HG03175 (cell line): ENCODE measurements around the gene C16orf96.
"Not testable (repeated sequence)": the region's sequence is repeated elsewhere in the genome, so short reads cannot be mapped to it uniquely, and the experiment has no call there.

Experiments
- ATAC-seq: cut with Tn5 transposase; IDR thresholded peaks from one replicate; pipeline ENCODE4 v1.9.1; 2021; ENCODE audit warnings: mild to moderate bottlenecking, moderate library complexity; ENCODE audit not compliant: unreplicated experiment

The C16orf96 gene

DNA sequence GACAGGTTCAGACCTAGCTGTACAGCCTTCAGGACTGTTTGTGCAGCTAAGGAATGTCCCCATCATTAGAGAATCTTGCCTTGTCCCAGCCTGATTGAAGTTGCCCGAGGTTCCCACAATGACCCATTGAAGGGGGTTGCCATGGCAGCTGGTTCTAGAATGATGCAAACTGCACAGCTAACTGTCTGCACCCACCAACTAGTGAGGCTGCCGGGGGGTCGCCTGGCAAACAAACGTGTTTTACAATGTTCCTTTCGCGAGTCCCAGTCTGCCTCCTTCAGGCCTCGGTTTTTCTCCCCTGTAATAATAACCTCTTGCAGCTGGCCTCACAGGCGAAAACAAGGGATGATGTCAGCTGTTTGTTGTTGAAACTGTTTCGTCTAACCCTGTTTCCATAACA lies 5.5 kb downstream of the C16orf96 start:
- no peak for ATAC-seq

DNA sequence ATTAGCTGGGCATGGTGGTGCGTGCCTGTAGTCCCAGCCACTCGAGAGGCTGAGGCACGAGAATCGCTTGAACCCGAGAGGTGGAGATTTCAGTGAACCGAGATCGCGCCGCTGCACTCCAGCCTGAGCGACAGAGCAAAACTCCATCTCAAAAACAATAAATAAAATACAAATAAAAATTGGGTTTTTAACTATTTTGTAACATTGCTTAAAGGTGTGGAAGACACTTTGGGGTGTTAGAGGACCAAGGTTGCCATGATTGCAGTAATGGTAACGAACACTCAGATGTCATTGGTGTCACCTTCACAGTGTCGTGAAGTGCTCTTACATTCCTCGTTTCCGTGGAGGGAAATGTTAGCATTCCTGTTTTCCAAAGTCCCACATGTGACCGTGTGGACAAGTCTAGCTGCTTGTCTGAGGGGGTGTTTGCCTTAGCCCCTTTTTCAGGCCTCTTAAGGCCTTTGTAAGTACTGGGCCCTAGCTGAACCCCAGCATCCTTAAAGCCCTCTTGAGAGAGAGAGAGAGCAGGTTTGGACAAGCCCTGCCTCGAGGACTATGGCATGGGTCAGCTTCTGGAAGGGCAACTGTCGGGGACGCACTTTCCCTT lies 8.6 kb downstream of the C16orf96 start:
- no peak for ATAC-seq

DNA sequence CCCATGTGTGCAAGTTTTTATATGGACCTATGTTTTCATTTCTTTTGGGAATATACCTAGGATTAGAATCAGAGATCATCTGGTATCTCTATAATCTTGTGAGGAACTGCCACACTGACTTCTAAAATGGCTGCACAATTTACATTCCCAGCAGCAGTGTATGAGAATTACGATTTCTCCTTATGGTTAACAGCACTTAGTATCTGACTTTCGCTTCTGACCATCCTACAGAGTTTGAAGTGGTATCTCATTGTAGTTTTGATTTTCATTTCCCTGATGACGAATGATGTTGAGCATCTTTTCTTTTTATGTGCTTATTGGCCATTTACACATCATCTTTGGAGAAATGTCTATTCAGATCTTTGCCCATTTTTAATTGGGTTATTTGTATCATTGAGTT lies 10.0 kb downstream of the C16orf96 start:
- no peak for ATAC-seq

DNA sequence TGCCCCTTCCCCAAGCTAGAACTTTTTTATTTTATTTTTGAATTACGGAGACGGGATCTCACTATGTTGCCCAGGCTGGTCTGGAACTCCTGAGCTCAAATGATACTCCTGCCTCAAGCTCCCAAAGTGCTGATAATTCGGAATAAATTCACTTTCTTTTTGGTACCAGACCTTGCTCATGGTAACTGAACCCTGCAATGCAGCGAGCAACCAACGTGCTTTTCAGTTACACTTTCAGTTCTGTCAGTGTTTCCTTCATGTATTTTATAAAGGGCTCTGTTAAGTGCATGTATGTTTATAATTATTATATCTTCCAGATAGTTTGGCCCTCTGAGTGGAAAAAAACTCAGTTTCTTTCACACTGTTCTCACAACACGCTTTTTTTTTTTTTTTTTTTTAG lies 13.9 kb downstream of the C16orf96 start:
- ATAC-seq = no peak

DNA sequence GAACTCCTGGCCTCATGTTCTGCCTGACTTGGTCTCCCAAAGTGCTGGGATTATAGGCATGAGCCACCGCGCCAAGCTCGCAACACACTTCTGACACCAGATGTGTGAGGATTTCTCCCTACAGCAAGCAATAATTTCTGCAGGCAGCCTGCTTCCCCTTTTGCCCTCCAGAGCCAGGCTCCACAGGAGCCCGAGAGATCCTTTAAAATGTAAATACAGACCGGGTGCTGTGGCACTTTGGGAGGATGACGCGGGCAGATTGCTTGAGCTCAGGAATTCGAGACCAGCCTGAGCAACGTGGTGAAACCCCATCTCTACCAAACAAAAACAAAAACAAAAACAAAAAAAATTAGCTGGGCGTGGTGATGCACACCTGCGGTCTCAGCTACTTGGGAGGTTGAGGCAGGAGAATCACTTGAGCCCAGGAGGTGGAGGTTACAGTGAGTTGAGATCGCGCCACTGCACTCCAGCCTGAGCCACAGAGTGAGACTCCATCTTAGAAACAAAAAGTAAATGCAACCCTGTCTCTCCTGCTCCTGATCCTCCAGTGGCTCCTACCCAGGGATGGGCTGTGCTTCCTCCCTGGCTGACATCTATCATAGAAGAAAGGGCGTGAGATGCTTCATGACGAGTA lies 14.7 kb downstream of the C16orf96 start:
- no peak for ATAC-seq

DNA sequence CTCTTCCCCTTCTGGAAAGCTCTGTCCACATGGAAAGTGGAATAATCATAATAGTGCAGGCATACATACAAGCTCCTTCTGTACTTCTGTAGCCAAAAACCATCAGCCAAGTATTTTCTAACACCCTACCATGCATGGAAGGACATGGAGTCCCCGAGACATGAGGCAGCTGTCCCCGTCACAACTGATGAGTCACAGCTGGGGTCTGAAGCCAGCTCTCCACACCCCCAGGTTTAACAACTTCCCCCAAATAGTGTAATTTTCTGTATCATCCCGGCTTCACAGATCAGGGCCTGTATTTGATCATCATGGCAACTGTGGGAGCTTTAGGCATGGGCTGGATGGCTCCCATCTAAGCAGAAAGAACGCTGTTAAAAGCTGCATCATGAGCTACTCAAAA lies 16.6 kb downstream of the C16orf96 start:
- no peak for ATAC-seq

DNA sequence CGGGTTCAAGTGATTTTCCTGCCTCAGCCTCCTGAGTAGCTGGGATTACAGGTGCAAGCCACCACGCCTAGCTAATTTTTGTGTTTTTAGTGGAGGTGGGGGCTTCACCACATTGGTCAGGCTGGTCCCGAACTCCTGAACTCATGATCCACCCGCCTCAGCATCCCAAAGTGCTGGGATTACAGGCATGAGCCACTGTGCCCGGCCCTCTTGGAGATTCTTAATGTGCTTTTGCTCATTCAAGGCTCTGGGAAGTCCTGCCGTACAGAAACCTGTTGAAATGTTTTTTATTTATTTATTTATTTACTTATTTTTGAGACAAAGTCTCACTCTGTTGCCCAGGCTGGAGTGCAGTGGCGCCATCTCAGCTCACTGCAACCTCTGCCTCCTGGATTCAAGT lies 17.8 kb downstream of the C16orf96 start:
- ATAC-seq = not testable (repeated sequence)

DNA sequence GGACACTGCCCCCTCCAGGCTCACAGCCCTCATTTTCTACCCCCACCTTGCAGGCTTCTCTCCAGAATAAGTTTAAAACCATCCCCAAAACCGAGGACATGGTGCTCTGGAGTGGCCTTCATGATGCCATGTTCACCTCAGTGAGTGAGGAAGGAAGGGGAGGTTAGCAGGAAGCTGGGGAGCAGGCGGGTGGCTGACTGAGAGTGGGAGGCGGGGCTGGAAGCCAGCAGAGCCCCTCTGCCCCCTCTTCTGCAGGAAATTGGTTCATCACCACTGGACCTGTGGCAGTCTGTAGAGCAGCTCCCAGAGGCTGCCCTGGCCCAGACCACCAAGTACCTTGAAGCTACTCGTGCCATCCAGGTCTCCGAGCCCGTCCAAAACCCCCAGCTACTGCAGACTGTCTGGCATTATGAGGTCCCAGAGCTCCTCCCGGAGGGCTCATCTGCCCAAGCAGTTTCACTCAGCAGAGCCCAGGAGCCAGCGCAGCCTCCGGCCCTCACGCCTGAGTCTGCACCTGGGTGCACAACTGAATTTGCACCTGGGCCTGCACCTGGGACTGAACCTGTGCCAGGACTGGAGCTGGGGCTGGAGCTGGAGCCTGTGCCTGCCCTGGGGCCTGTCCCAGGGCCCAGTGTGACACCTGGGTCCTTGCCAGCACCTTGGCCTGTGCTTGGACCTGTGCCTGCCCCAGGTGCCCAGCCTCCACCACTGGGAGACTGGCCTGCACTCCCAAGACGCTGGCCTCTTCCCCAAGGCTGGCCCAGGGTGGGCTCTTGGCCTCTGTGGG lies 19.0 kb downstream of the C16orf96 start:
- no peak for ATAC-seq

DNA sequence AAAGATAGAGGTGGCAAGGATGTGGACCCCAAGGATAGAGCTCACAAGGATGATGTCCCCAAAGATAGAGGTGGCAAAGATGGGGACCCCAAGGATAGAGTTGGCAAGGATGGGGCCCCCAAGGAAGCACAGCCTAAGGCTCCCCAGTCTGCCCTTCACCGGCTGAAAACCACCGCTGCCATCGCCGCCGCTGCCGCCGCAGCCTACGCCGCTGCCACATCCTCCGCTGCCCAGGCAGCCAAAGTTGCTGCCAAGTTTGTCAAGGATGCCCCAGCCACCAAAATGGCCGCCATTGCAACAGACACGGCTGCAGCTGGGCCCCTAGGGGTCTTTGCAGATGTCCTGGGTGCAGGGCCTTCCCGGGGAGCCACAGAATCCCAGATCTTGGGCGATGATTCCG lies 19.9 kb downstream of the C16orf96 start:
- ATAC-seq = no peak

DNA sequence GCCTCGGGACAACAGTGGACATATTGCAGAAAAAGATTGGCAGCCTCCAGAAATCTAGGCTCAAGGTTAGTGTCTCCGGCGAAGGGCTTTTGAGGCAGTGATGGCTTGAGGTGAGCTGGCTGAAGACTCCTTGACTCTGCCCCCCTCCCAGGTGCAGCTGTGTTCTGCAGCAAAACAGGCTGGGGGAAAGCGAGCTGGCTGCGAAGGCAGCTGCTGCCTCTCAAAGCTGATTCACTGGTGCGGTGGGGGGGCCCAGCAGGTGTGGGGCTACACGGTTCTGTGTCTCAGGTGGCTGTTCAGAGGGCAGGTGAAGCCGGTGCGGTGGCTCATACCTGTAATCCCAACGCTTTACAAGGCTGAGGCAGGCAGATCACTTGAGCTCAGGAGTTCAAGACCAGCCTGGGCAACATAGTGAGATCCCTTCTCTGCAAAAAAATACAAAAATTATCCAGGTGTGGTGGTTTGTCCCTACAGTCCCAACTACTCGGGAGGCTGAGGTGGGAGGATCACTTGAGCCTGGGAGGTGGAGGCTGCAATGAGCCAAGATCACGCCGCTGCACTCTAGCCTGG lies 22.9 kb downstream of the C16orf96 start:
- no peak for ATAC-seq

DNA sequence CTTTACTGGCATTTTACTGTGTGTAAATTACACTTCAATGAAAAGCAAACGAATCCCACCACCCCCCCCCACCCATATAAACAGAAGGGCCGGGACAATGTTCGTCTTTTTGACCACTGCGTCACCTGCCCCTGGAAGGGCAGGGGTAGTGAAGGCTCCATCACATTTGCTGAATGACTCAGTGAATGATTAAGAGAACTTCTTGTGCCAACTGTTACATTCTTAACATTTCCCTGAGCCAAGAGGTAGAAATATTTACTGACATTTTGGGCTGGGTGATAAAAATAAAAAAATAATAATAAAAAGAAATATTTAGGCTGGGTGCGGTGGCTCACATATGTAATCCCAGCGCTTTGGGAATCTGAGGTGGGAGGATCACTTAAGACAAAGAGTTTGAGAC lies 24.1 kb downstream of the C16orf96 start:
- no peak for ATAC-seq

DNA sequence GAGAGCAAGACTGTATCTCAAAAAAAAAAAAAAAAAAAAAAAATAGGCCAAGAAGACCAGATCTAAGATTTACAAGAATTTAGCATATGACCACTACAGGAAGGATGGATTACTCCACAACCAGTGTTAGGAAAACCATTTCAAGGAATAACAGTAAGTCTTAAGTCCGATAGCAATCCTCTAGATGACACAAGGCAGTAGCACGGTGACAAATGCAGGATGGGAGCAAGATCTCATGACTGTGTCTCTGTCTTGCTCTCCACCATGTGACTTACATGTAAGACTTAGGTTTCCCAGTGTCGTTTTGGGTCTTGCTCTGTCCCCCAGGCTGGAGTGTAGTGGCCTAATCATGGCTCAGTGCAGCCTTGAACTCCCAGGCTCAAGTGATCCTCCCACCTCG lies 27.8 kb downstream of the C16orf96 start:
- no peak for ATAC-seq

DNA sequence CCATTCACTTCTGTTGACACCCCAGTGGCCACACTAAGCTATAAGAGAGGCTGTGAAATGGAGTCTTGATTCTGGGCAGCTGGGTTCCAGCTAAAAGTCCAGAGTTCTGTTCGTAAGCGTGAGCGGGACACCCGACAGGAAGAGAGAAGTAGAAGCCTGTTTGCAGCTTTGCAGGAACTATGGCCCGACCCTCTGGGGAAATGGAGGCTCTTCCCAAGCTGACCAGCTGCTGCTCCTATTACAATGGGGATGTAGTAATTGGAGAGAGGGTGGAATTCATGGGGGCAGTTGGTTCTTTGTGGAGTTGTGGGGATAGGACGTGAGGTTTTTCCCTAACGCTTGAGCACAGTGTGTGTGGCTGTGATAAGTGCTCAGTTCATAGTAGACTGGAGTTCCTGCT lies 30.2 kb downstream of the C16orf96 start:
- no peak for ATAC-seq

DNA sequence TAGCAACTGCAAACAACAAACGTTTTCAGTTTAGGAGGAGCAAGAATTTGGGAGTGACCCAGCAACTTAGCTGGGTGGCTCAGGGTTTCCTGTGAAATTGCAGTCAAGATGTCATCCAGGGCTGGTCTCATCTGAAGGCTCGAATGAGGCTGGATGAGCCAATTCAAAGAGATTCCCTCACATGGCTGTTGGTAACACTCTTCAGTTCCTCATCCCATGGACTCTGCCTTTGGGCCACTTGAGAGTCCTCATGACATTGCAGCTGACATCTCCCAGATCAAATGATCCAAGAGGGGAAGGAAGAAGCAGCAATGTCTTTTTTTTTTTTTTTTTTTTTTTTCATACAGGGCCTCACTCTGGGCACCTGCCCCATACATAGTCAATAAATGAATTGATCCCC lies 32.2 kb downstream of the C16orf96 start:
- no peak for ATAC-seq

DNA sequence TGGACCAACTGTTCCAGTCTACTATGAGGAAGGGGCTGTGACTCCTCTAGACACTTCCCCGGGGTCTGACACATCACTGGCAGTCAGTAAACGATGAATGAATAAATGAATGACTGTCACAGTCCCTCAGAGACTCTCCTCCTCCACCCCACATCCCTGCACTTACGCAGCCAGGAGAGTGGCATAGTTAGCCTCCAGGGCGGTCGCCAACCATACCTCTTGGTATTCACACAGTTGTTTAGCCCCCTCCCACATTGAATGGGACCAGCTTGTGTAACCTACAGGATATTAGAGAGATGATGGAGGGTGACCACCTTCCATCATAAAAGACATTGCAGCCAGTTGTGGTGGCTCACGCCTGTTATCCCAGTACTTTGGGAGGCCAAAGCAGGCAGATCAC lies 32.8 kb downstream of the C16orf96 start:
- no peak for ATAC-seq

DNA sequence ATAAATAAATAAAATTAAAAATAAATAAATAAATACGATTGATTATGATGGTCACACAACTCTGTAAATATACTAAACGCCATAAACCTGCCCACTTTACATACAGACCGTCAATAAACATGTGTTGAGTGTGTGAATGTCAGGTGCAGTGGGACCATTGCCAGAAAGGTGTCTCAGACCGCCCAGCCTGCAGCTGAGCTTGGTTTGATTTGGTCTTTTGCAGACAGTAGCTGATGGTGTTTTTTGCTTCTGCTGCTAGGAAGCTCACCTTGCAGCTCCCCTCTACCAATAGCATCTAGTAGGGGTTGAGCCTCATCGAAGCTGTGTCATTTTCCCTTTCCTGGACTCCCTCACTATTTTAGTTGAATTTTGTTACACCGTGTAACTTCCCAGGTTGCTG lies 35.1 kb downstream of the C16orf96 start:
- ATAC-seq = no peak

DNA sequence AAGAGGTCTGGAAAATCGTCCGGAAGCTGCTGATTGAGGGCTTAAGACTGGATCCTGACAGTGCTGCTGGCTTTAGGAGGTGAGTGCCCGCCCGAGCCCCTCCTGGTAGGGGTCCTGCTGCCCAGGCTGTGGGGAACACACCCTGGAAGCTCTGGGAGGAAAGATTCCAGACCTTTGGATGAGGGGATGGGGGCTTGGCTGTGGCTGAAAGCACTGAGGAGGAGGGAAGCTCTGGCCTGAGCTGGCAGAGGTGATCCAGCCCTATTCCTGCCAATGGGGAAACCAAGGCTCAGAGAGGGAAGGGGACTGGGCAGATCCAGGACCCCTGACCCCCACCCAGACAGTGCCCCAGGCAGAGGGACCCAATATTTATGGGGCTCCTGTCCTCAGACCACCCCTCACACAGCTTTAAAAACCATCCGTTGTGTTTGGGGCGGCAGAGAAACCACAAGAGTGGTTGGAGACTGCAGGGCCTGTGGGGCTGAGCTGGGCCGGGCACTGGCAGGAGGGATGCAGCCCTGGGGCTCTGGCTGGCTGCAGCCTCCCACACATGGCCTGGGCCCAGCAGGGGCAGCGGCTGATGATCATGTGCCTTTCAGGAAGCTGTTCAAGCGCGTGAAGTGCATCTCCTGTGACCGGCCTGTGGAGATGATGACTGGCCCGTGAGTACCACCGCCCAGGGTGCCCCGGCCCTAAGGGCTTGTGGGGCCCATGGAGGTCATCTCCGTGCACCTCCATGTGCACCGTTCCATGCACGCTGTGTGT lies 35.7 kb downstream of the C16orf96 start:
- no peak for ATAC-seq

DNA sequence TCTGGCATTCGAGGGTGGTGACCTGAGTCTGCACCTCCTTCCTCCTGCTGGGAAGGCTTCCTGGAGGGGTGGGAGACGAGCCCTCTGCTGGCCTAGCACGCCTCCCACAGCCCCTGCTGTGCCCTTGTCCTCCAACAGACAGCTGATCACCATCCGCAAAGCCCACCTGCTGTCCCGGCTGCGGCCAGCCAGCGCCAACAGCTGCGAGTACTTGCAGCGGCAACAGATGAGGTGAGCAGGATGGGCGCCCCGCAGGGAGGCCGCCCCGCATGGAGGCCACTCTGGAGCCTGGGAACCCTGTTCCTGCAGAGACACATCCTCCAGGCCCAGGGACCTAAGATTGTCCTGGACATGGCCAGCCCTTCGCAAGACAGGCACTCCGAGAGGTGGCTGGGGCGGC lies 36.9 kb downstream of the C16orf96 start:
- no peak for ATAC-seq

DNA sequence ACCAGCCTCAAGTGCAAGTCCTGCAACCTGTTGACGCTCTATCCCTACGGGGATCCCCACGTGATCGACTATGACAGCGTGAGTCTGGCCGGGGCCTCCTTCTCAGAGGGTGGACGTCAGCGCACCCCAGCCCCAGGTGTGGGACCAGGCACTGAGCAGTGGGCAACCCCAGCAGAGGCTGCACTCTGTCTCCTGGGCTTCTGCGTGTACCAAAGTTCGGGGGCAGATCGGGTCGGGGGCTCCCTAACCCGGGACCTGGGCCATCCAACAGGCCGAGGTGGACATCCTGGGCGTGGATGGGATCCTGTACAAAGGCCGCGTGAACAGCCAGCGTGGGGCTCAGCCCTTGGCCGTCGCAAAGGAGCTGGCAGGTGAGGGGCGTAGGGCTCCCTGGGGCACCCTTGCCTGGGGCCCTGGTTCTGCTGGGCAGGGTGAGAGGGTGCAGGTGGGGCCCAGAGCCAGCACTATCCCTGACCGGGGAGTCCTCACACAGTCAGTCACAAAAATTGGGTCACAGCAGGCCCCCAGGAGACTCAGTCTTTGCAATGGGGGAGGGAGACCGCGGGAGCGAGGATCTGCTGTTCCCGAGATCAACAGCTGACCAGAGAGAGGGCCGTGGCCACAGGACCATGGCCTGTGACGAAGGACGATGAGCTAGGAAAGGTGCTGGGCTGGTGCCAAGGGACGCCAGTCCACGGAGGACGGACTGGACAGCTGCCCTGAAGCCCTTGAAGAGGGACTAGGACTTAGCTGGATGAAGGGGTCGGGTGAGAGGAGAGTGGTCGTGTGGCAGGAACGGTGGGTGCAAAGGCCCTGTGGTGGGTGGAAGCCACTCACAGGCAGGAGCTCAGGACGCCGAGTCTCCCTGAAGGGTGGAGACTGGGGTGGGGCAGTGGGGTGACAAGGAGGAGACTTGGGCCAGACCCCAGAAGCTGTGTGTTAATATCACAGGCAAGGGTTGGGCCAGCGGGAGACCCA lies 38.6 kb downstream of the C16orf96 start:
- no peak for ATAC-seq

DNA sequence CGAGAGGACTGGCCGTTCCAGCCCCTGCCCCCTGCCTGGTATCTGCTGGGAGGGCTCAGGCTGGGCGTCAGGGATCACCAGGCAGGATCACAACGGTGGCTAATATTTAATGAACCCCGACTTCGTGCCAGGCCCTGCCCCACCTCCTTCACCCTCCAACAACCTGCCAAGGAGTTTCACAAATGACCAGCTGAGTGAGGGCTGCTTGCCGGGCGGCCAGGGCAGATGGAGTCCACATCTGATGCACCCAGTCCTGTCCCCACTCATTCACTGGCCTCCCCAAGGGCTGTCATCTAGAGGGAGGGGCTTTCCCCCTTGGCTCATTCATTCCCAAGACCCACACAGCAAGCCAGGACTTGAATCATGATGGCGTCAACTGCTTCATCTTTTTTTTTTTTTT lies 41.0 kb downstream of the C16orf96 start:
- no peak for ATAC-seq
